ENCODE results near the gene AARSD1. TPM values are rescaled to one million over a fixed set of nuclear protein-coding genes. Genes with fewer than 3 reads are reported as not detected.

The AARSD1 gene
- total RNA-seq (2022) (93.7 and 96.6 TPM in 2 replicates), Bru-seq, nascent RNA (percentile 70 among the genes with signal in this experiment), BruChase-seq, experiment 1, labeled RNA remaining after a 6-hour chase (percentile 91 among the genes with signal in this experiment), BruChase-seq, experiment 2, labeled RNA remaining after a 2-hour chase (percentile 82 among the genes with signal in this experiment)
- long read RNA-seq, transcript AARSD1-202 (12 exons, 1,322 nt): major isoform, 43 of 57 reads
- long read RNA-seq, partial matches to known transcripts: 7 of 57 reads
- long read RNA-seq, other reads (novel, unspliced or antisense): 7 of 57 reads

GRCh38 chr17:42964161-42964932 is at the start of gene AARSD1:
Gene AARSD1, minus strand, starts transcription at chr17:42964454. Its CDS starts 14 bp downstream, at chr17:42964440.
- CTCF ChIA-PET: interaction anchor here (0.6 to 1.3 kb wide), 6 partner anchors 11 to 140 kb away, joined by 3 to 7 read pairs (median 3); partner anchors contain the start of genes BECN1 and RPL27
- Mint-ChIP-seq H3K4me3 (ENCODE audit: low read depth, unreplicated experiment) (peak within 1 kb of the TSS; percentile 78), H3K4me1 (ENCODE audit: low read depth, unreplicated experiment) (peaks cover 12% of the 10 kb centered on the region), H3K36me3 (ENCODE audit: insufficient read depth, unreplicated experiment) (peaks cover 46% of the 10 kb centered on the region), H3K27ac (ENCODE audit: unreplicated experiment) (peak within 1 kb of the TSS; percentile 85), H3K27me3 (ENCODE audit: unreplicated experiment) (no peaks in the 10 kb centered on the region), H3K9me3 (ENCODE audit: low read depth, unreplicated experiment) (no peaks in the 10 kb centered on the region)
- TSS peak; percentile 93 for BruUV-seq (replicated peaks)
- DNase-seq: peak; percentile 95
- intact Hi-C loops (cut with micrococcal nuclease; ENCODE audit: unreplicated experiment): no loop called here
- no peak for TF ChIP-seq CTCF (IDR thresholded peaks at IDR 0.05; ENCODE audit: unreplicated experiment)

- no TSS peak for BruUV-seq (replicated peaks)
- no peak for TF ChIP-seq CTCF (IDR thresholded peaks at IDR 0.05; ENCODE audit: unreplicated experiment)
- Mint-ChIP-seq H3K9me3 (ENCODE audit: low read depth, unreplicated experiment) (no peaks in the 10 kb centered on the region), H3K36me3 (ENCODE audit: insufficient read depth, unreplicated experiment) (peaks cover 65% of the 10 kb centered on the region), H3K27ac (ENCODE audit: unreplicated experiment) (peak overlapping the region; percentile 45), H3K27me3 (ENCODE audit: unreplicated experiment) (no peaks in the 10 kb centered on the region), H3K4me3 (ENCODE audit: low read depth, unreplicated experiment) (no peak overlapping the region), H3K4me1 (ENCODE audit: low read depth, unreplicated experiment) (peaks cover 21% of the 10 kb centered on the region)
- intact Hi-C loops (cut with micrococcal nuclease; ENCODE audit: unreplicated experiment): no loop called here
- CTCF ChIA-PET: no interaction called here
- no peak for DNase-seq
These were observed 49.0 kb upstream of the AARSD1 start for GRCh38 chr17:43013296-43013695.

GRCh38 chr17:43011728-43012472 is 47.6 kb upstream of the AARSD1 start:
- no peak for TF ChIP-seq CTCF (IDR thresholded peaks at IDR 0.05; ENCODE audit: unreplicated experiment)
- peaks cover 56% of the 10 kb centered on the region for H3K36me3 Mint-ChIP-seq (ENCODE audit: insufficient read depth, unreplicated experiment)
- no peak overlapping the region for H3K4me3 Mint-ChIP-seq (ENCODE audit: low read depth, unreplicated experiment)
- CTCF ChIA-PET: interaction anchor here (1.8 kb wide), 1 partner anchor 14 kb away, joined by 13 read pairs; the partner anchor contains the start of gene RPL27
- H3K27ac Mint-ChIP-seq (ENCODE audit: unreplicated experiment): peak overlapping the region; percentile 27
- H3K9me3 Mint-ChIP-seq (ENCODE audit: low read depth, unreplicated experiment): no peaks in the 10 kb centered on the region
- no peaks in the 10 kb centered on the region for H3K27me3 Mint-ChIP-seq (ENCODE audit: unreplicated experiment)
- H3K4me1 Mint-ChIP-seq (ENCODE audit: low read depth, unreplicated experiment): peaks cover 21% of the 10 kb centered on the region
- no TSS peak for BruUV-seq (replicated peaks)
- intact Hi-C loops (cut with micrococcal nuclease; ENCODE audit: unreplicated experiment): no loop called here
- no peak for DNase-seq

GRCh38 chr17:43010667-43011308 is 46.5 kb upstream of the AARSD1 start:
- intact Hi-C loops (cut with micrococcal nuclease; ENCODE audit: unreplicated experiment): no loop called here
- H3K27ac Mint-ChIP-seq (ENCODE audit: unreplicated experiment): peak overlapping the region; percentile 88
- H3K4me3 Mint-ChIP-seq (ENCODE audit: low read depth, unreplicated experiment): peak overlapping the region; percentile 45
- peaks cover 58% of the 10 kb centered on the region for H3K36me3 Mint-ChIP-seq (ENCODE audit: insufficient read depth, unreplicated experiment)
- CTCF ChIA-PET: interaction anchor here (0.6 to 1.8 kb wide), 8 partner anchors 9 to 358 kb away, joined by 3 to 15 read pairs (median 4); partner anchors contain the start of genes BRCA1, RPL27 and VAT1
- H3K9me3 Mint-ChIP-seq (ENCODE audit: low read depth, unreplicated experiment): no peaks in the 10 kb centered on the region
- no TSS peak for BruUV-seq (replicated peaks)
- no peaks in the 10 kb centered on the region for H3K27me3 Mint-ChIP-seq (ENCODE audit: unreplicated experiment)
- peaks cover 21% of the 10 kb centered on the region for H3K4me1 Mint-ChIP-seq (ENCODE audit: low read depth, unreplicated experiment)
- no peak for TF ChIP-seq CTCF (IDR thresholded peaks at IDR 0.05; ENCODE audit: unreplicated experiment)
- peak; percentile 86 for DNase-seq
